ENCODE data around the gene MPO. TPM values are rescaled to one million over a fixed set of nuclear protein-coding genes. Genes with fewer than 3 reads are reported as not detected.

The MPO gene
- polyA plus RNA-seq, 3 donors = 4.2 to 7.5 (median 6.0) TPM

GRCh38 chr17:58238147-58238634, 42.5 kb downstream of the MPO start, which contains the start of gene LPO:
Gene LPO, plus strand, starts transcription at chr17:58238584. Its CDS starts 4,396 bp downstream, at chr17:58242980.
- DNase-seq = no peak
- H3K27ac ChIP-seq (ENCODE audit: low read depth in 1 of 2, low read length in 2 of 2) = no peak within 1 kb of the TSS
- Mint-ChIP-seq H3K27ac (no peak within 1 kb of the TSS), H3K4me3 (peak within 1 kb of the TSS in 1 of 2 donors; percentile 65), H3K9me3 (peaks cover 0 to 4% (median 0%) of the 10 kb centered on the region in 7 donors), H3K4me1 (peaks cover 25% of the 10 kb centered on the region), H3K36me3 (no peaks in the 10 kb centered on the region), H3K27me3 (ENCODE audit: low read depth in 3 of 3) (peaks cover 45 to 70% (median 62%) of the 10 kb centered on the region in 3 donors)
- H3K4me1 ChIP-seq (ENCODE audit: control insufficient read depth in 1 of 2, insufficient read depth in 2 of 2, low read length in 2 of 2) = peaks cover 13 to 20% of the 10 kb centered on the region in 2 donors
- peak within 1 kb of the TSS; percentile 38 for H3K4me2 ChIP-seq (replicated peaks; ENCODE audit: extremely low read depth, low read length, poor library complexity, severe bottlenecking)
- H3K36me3 ChIP-seq (replicated peaks in 1 of 2; ENCODE audit: control insufficient read depth in 1 of 2, insufficient read depth in 2 of 2, low read length in 2 of 2) = no peaks in the 10 kb centered on the region
- H3K79me2 ChIP-seq (ENCODE audit: insufficient read depth, low read length) = no peaks in the 10 kb centered on the region
- H2AFZ ChIP-seq (ENCODE audit: insufficient read depth, low read depth, low read length, poor library complexity, severe bottlenecking) = peak within 1 kb of the TSS; percentile 57
- no peak for TF ChIP-seq CTCF (IDR thresholded peaks at IDR 0.05)
- no peaks in the 10 kb centered on the region for H3K9me3 ChIP-seq (replicated peaks in 1 of 2; ENCODE audit: control insufficient read depth in 1 of 2, insufficient read depth in 1 of 2, low read length in 2 of 2)
- H4K20me1 ChIP-seq (ENCODE audit: insufficient read depth, low read length) = no peaks in the 10 kb centered on the region
- H3K9ac ChIP-seq (ENCODE audit: insufficient read depth, low read length, poor library complexity, severe bottlenecking) = no peak within 1 kb of the TSS
- intact Hi-C loops (cut with micrococcal nuclease) = no loop called here
- WGBS (ENCODE audit: insufficient coverage) = 50% methylated on average over 2 of the region's 5 CpGs
- no peak within 1 kb of the TSS for H3K4me3 ChIP-seq (replicated peaks in 1 of 3; ENCODE audit: low read depth in 2 of 3, low read length in 3 of 3)
- peaks cover 22 to 59% of the 10 kb centered on the region in 2 donors for H3K27me3 ChIP-seq (ENCODE audit: control insufficient read depth in 2 of 2, insufficient read depth in 2 of 2, low read length in 2 of 2)

- H3K4me2 ChIP-seq (replicated peaks; ENCODE audit: extremely low read depth, low read length, poor library complexity, severe bottlenecking) = no peak overlapping the region
- H3K36me3 ChIP-seq (replicated peaks in 1 of 2; ENCODE audit: control insufficient read depth in 1 of 2, insufficient read depth in 2 of 2, low read length in 2 of 2) = no peaks in the 10 kb centered on the region
- H3K4me3 ChIP-seq (replicated peaks in 1 of 3; ENCODE audit: low read depth in 2 of 3, low read length in 3 of 3) = no peak overlapping the region
- H3K27me3 ChIP-seq (ENCODE audit: control insufficient read depth in 2 of 2, insufficient read depth in 2 of 2, low read length in 2 of 2) = peaks cover 16 to 42% of the 10 kb centered on the region in 2 donors
- Mint-ChIP-seq H3K27ac (no peak overlapping the region), H3K4me3 (no peak overlapping the region), H3K4me1 (peaks cover 40% of the 10 kb centered on the region), H3K27me3 (ENCODE audit: low read depth in 3 of 3) (peaks cover 30 to 52% (median 45%) of the 10 kb centered on the region in 3 donors), H3K9me3 (peaks cover 0 to 4% (median 0%) of the 10 kb centered on the region in 7 donors), H3K36me3 (no peaks in the 10 kb centered on the region)
- WGBS (ENCODE audit: insufficient coverage) = 100% methylated on average over 1 of the region's 2 CpGs
- H3K79me2 ChIP-seq (ENCODE audit: insufficient read depth, low read length) = no peaks in the 10 kb centered on the region
- no peaks in the 10 kb centered on the region for H4K20me1 ChIP-seq (ENCODE audit: insufficient read depth, low read length)
- no peaks in the 10 kb centered on the region for H3K9me3 ChIP-seq (replicated peaks in 1 of 2; ENCODE audit: control insufficient read depth in 1 of 2, insufficient read depth in 1 of 2, low read length in 2 of 2)
- TF ChIP-seq CTCF (IDR thresholded peaks at IDR 0.05) = no peak
- no peak for DNase-seq
- no peak overlapping the region for H3K9ac ChIP-seq (ENCODE audit: insufficient read depth, low read length, poor library complexity, severe bottlenecking)
- H2AFZ ChIP-seq (ENCODE audit: insufficient read depth, low read depth, low read length, poor library complexity, severe bottlenecking) = no peak overlapping the region
- peaks cover 29 to 38% of the 10 kb centered on the region in 2 donors for H3K4me1 ChIP-seq (ENCODE audit: control insufficient read depth in 1 of 2, insufficient read depth in 2 of 2, low read length in 2 of 2)
- intact Hi-C loops (cut with micrococcal nuclease) = no loop called here
- H3K27ac ChIP-seq (ENCODE audit: low read depth in 1 of 2, low read length in 2 of 2) = no peak overlapping the region
Observed at GRCh38 chr17:58236394-58236793, 44.3 kb downstream of the MPO start.

Measured in CD14-positive monocyte (primary cell).